ENCODE results near the gene BLCAP. TPM values are rescaled to one million over a fixed set of nuclear protein-coding genes. Genes with fewer than 3 reads are reported as not detected.
A peak's percentile ranks its signal among the peaks of the same experiment; 100 is the strongest.

Gene BLCAP
- total RNA-seq, 1 experiment from 2014 or later = 54.3 TPM

GRCh38 chr20:37523911-37524700 lies 3.6 kb downstream of the BLCAP start:
- H4K91ac ChIP-seq (ENCODE audit: insufficient read length, low read depth, low read length) = no peak overlapping the region
- no peak overlapping the region for H2AK5ac ChIP-seq (ENCODE audit: insufficient read length, low read length)
- H3K79me2 ChIP-seq (ENCODE audit: insufficient read depth, low read length) = peaks cover 33% of the 10 kb centered on the region; the same call in 1 of the 2 replicates
- no peak overlapping the region for H2BK12ac ChIP-seq (ENCODE audit: insufficient read length, low read depth, low read length)
- no peak overlapping the region for H2AFZ ChIP-seq (ENCODE audit: low read length)
- H2BK20ac ChIP-seq (ENCODE audit: low read depth, low read length, poor library complexity, severe bottlenecking) = no peak overlapping the region
- no peaks in the 10 kb centered on the region for H3K27me3 ChIP-seq (ENCODE audit: insufficient read depth, low read length)
- H3K23ac ChIP-seq (ENCODE audit: insufficient read length, low read depth, low read length) = no peak overlapping the region
- no peak overlapping the region for H3K4ac ChIP-seq (ENCODE audit: low read depth, low read length)
- no peak overlapping the region for H3T11ph ChIP-seq (ENCODE audit: low read length)
- peaks cover 11% of the 10 kb centered on the region; the same call in 1 of the 2 replicates for H3K4me1 ChIP-seq (ENCODE audit: insufficient read depth, low read length)
- no peak overlapping the region; the same call in 1 of the 2 replicates for H3K14ac ChIP-seq (ENCODE audit: insufficient read depth, low read length)
- TF ChIP-seq CTCF (conservative IDR thresholded peaks at IDR 0.05) = no peak
- H4K8ac ChIP-seq (replicated peaks; ENCODE audit: insufficient read length, low read depth, low read length) = no peak overlapping the region
- no CpG with 5 or more reads among the region's 10 CpGs for WGBS (ENCODE audit: extremely low coverage, insufficient read length, low lambda C conversion rate)
- no peak overlapping the region for H4K5ac ChIP-seq (ENCODE audit: insufficient read length, low read depth, low read length)
- Mint-ChIP-seq H3K4me1 (peaks cover 66 to 73% of the 10 kb centered on the region in 2 experiments), H3K36me3 (ENCODE audit: insufficient read depth in 1 of 3, low read depth in 3 of 3) (peaks cover 22 to 39% (median 37%) of the 10 kb centered on the region in 3 experiments), H3K9me3 (peaks cover 5 to 8% of the 10 kb centered on the region in 2 experiments; a peak in 3 of 5 replicates), H3K27ac (peak overlapping the region in 2 of 3 experiments; percentile 19 to 87; a peak in 2 of 7 replicates), H3K4me3 (peak overlapping the region in 1 of 2 experiments; percentile 30; a peak in 1 of 5 replicates), H3K27me3 (ENCODE audit: low read depth) (peaks cover 1% of the 10 kb centered on the region; the same call in 1 of the 2 replicates)
- no peak overlapping the region for H3K56ac ChIP-seq (ENCODE audit: insufficient read length, low read depth, low read length)
- no peak overlapping the region for H3K18ac ChIP-seq (ENCODE audit: insufficient read length, low read depth, low read length)
- peaks cover 24% of the 10 kb centered on the region for H3K23me2 ChIP-seq (ENCODE audit: insufficient read length, low read depth, low read length, poor library complexity, severe bottlenecking)
- H3K27ac ChIP-seq (ENCODE audit: insufficient read length, low read depth, low read length) = no peak overlapping the region
- no peak overlapping the region for H2BK120ac ChIP-seq (ENCODE audit: low read depth, low read length, poor library complexity, severe bottlenecking)
- no peak for DNase-seq
- H3K4me2 ChIP-seq (ENCODE audit: insufficient read depth, insufficient read length, low read length) = no peak overlapping the region
- H2BK15ac ChIP-seq (ENCODE audit: low read depth, low read length) = no peak overlapping the region
- H3K9me3 ChIP-seq (ENCODE audit: control insufficient read depth, low read depth, low read length) = no peaks in the 10 kb centered on the region
- no peak overlapping the region for H3K9ac ChIP-seq (ENCODE audit: extremely low read depth, insufficient read length, low read length)
- H4K20me1 ChIP-seq (ENCODE audit: control insufficient read depth, insufficient read depth, insufficient read length) = no peaks in the 10 kb centered on the region
- H2BK5ac ChIP-seq (ENCODE audit: insufficient read length, low read length) = no peak overlapping the region
- H3K79me1 ChIP-seq (ENCODE audit: insufficient read depth, low read depth, low read length, poor library complexity, severe bottlenecking) = peaks cover 16% of the 10 kb centered on the region
